Stimulated activated naive CD8-positive, alpha-beta T cell treated with anti-CD3 and anti-CD28 coated beads, Interleukin-15, Interleukin-2, amounts not matched to agents 100 ng/mL and 50 ng/mL, for 24 hours (primary cell): ENCODE results near the gene LYPD3.
"Not testable (repeated sequence)": the region's sequence is repeated elsewhere in the genome, so short reads cannot be mapped to it uniquely, and the experiment has no call there.

ENCODE experiments used
- H3K27ac Mint-ChIP-seq: one replicate; pipeline ENCODE4 v1.8.0; 2021; ENCODE audit warnings: mild to moderate bottlenecking, mixed read lengths
- H3K27me3 Mint-ChIP-seq: one replicate; pipeline ENCODE4 v1.8.0; 2021; ENCODE audit warnings: mixed read lengths
- H3K36me3 Mint-ChIP-seq: one replicate; pipeline ENCODE4 v1.8.0; 2021; ENCODE audit warnings: low read depth, mixed read lengths
- H3K4me1 Mint-ChIP-seq: one replicate; pipeline ENCODE4 v1.8.0; 2021; ENCODE audit warnings: low read depth, mixed read lengths
- H3K4me3 Mint-ChIP-seq: one replicate; pipeline ENCODE4 v1.8.0; 2021; ENCODE audit warnings: mild to moderate bottlenecking, mixed read lengths
- H3K9me3 Mint-ChIP-seq: one replicate; pipeline ENCODE4 v1.8.0; 2021; ENCODE audit warnings: mixed read lengths

Gene LYPD3

GRCh38 chr19:43460362-43461016, 4.9 kb downstream of the LYPD3 start:
- peaks cover 44% of the 10 kb centered on the region for H3K4me1 Mint-ChIP-seq
- H3K4me3 Mint-ChIP-seq = no peak overlapping the region
- no peaks in the 10 kb centered on the region for H3K36me3 Mint-ChIP-seq
- H3K27ac Mint-ChIP-seq = no peak overlapping the region
- H3K9me3 Mint-ChIP-seq = no peaks in the 10 kb centered on the region
- no peaks in the 10 kb centered on the region for H3K27me3 Mint-ChIP-seq

GRCh38 chr19:43457809-43458208, 7.6 kb downstream of the LYPD3 start:
- no peaks in the 10 kb centered on the region for H3K36me3 Mint-ChIP-seq
- peaks cover 30% of the 10 kb centered on the region for H3K4me1 Mint-ChIP-seq
- no peaks in the 10 kb centered on the region for H3K9me3 Mint-ChIP-seq
- H3K4me3 Mint-ChIP-seq = no peak overlapping the region
- no peaks in the 10 kb centered on the region for H3K27me3 Mint-ChIP-seq
- no peak overlapping the region for H3K27ac Mint-ChIP-seq

GRCh38 chr19:43455321-43456113, 9.9 kb downstream of the LYPD3 start:
- H3K27me3 Mint-ChIP-seq = no peaks in the 10 kb centered on the region
- H3K4me3 Mint-ChIP-seq = no peak overlapping the region
- H3K27ac Mint-ChIP-seq = no peak overlapping the region
- no peaks in the 10 kb centered on the region for H3K9me3 Mint-ChIP-seq
- H3K36me3 Mint-ChIP-seq = no peaks in the 10 kb centered on the region
- peaks cover 13% of the 10 kb centered on the region for H3K4me1 Mint-ChIP-seq

- Mint-ChIP-seq H3K36me3 (no peaks in the 10 kb centered on the region), H3K27me3 (no peaks in the 10 kb centered on the region), H3K4me3 (no peak overlapping the region), H3K4me1 (peaks cover 14% of the 10 kb centered on the region), H3K27ac (no peak overlapping the region), H3K9me3 (no peaks in the 10 kb centered on the region)
Observed at GRCh38 chr19:43454031-43454430, 11.4 kb downstream of the LYPD3 start.

GRCh38 chr19:43452582-43452981, 12.8 kb downstream of the LYPD3 start:
- H3K9me3 Mint-ChIP-seq = no peaks in the 10 kb centered on the region
- H3K27ac Mint-ChIP-seq = no peak overlapping the region
- H3K27me3 Mint-ChIP-seq = no peaks in the 10 kb centered on the region
- H3K4me3 Mint-ChIP-seq = no peak overlapping the region
- H3K36me3 Mint-ChIP-seq = no peaks in the 10 kb centered on the region
- peaks cover 14% of the 10 kb centered on the region for H3K4me1 Mint-ChIP-seq

- Mint-ChIP-seq H3K4me1 (peaks cover 18% of the 10 kb centered on the region), H3K4me3 (no peak overlapping the region), H3K27me3 (no peaks in the 10 kb centered on the region), H3K36me3 (no peaks in the 10 kb centered on the region), H3K9me3 (no peaks in the 10 kb centered on the region), H3K27ac (no peak overlapping the region)
Observed at GRCh38 chr19:43450545-43450997, 14.8 kb downstream of the LYPD3 start.

- Mint-ChIP-seq H3K4me3 (no peak overlapping the region), H3K27ac (no peak overlapping the region), H3K27me3 (no peaks in the 10 kb centered on the region)
Observed at GRCh38 chr19:43447655-43448054, 17.8 kb downstream of the LYPD3 start.

GRCh38 chr19:43446746-43447489, 18.5 kb downstream of the LYPD3 start:
- Mint-ChIP-seq H3K27ac (no peak overlapping the region), H3K27me3 (no peaks in the 10 kb centered on the region), H3K36me3 (no peaks in the 10 kb centered on the region), H3K9me3 (no peaks in the 10 kb centered on the region), H3K4me1 (peaks cover 21% of the 10 kb centered on the region), H3K4me3 (no peak overlapping the region)

More at GRCh38 chr19:43447655-43448054, 17.8 kb downstream of the LYPD3 start:
- H3K9me3 Mint-ChIP-seq = no peaks in the 10 kb centered on the region
- no peaks in the 10 kb centered on the region for H3K36me3 Mint-ChIP-seq
- peaks cover 21% of the 10 kb centered on the region for H3K4me1 Mint-ChIP-seq

- H3K27me3 Mint-ChIP-seq = no peaks in the 10 kb centered on the region
- no peaks in the 10 kb centered on the region for H3K36me3 Mint-ChIP-seq
- no peak overlapping the region for H3K27ac Mint-ChIP-seq
- no peak overlapping the region for H3K4me3 Mint-ChIP-seq
- H3K4me1 Mint-ChIP-seq = peaks cover 15% of the 10 kb centered on the region
- H3K9me3 Mint-ChIP-seq = no peaks in the 10 kb centered on the region
Observed at GRCh38 chr19:43445426-43445825, 20.0 kb downstream of the LYPD3 start.

GRCh38 chr19:43444531-43445287, 20.7 kb downstream of the LYPD3 start:
- Mint-ChIP-seq H3K27me3 (no peaks in the 10 kb centered on the region), H3K9me3 (no peaks in the 10 kb centered on the region), H3K4me1 (peaks cover 14% of the 10 kb centered on the region), H3K4me3 (no peak overlapping the region), H3K27ac (no peak overlapping the region), H3K36me3 (no peaks in the 10 kb centered on the region)

- not testable (repeated sequence) for H3K9me3 Mint-ChIP-seq, H3K4me3 Mint-ChIP-seq, H3K27me3 Mint-ChIP-seq, H3K36me3 Mint-ChIP-seq, H3K27ac Mint-ChIP-seq
- peaks cover 20% of the 10 kb centered on the region for H3K4me1 Mint-ChIP-seq
Observed at GRCh38 chr19:43444091-43444490, 21.3 kb downstream of the LYPD3 start.

- Mint-ChIP-seq H3K4me1 (peaks cover 33% of the 10 kb centered on the region), H3K27ac (no peak overlapping the region), H3K36me3 (no peaks in the 10 kb centered on the region), H3K27me3 (no peaks in the 10 kb centered on the region), H3K4me3 (no peak overlapping the region), H3K9me3 (no peaks in the 10 kb centered on the region)
Observed at GRCh38 chr19:43441716-43442115, 23.7 kb downstream of the LYPD3 start.

GRCh38 chr19:43439709-43440063, 25.7 kb downstream of the LYPD3 start:
- Mint-ChIP-seq H3K27ac (no peak overlapping the region), H3K27me3 (no peaks in the 10 kb centered on the region), H3K9me3 (no peaks in the 10 kb centered on the region), H3K4me3 (no peak overlapping the region), H3K36me3 (no peaks in the 10 kb centered on the region), H3K4me1 (peaks cover 33% of the 10 kb centered on the region)

GRCh38 chr19:43439032-43439708, 26.2 kb downstream of the LYPD3 start:
- Mint-ChIP-seq H3K4me1 (peaks cover 33% of the 10 kb centered on the region), H3K9me3 (no peaks in the 10 kb centered on the region), H3K4me3 (no peak overlapping the region), H3K36me3 (no peaks in the 10 kb centered on the region), H3K27ac (no peak overlapping the region), H3K27me3 (no peaks in the 10 kb centered on the region)
